ENCODE data around the gene NARF.
"Not testable (repeated sequence)": the region's sequence is repeated elsewhere in the genome, so short reads cannot be mapped to it uniquely, and the experiment has no call there.

NARF gene

DNA sequence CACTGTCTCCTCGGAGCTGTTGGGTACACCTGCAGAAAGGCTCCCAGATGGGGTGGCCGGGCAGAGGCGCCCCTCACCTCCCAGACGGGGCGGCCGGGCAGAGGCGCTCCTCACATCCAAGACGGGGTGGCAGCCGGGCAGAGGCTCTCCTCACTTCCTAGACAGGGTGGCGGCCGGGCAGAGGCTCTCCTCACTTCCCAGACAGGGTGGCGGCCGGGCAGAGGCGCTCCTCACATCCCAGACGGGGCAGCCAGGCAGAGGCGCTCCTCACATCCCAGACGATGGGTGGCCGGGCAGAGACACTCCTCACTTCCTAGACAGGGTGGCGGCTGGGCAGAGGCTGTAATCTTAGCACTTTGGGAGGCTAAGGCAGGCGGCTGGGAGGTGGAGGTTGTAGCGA is 4.8 kb upstream of the NARF start:
- H3K4me3 ChIP-seq (ENCODE audit: low read length); H3K9me3 ChIP-seq (ENCODE audit: control insufficient read depth, low read length); H3K36me3 ChIP-seq (ENCODE audit: control insufficient read depth, insufficient read depth, low read length); H3K27me3 ChIP-seq (ENCODE audit: control insufficient read depth, insufficient read depth, low read length); H3K9ac ChIP-seq (ENCODE audit: low read length): not testable (repeated sequence)
- H3K4me1 ChIP-seq (ENCODE audit: control insufficient read depth, insufficient read depth, low read length), result peaks cover 26% of the 10 kb centered on the region

DNA sequence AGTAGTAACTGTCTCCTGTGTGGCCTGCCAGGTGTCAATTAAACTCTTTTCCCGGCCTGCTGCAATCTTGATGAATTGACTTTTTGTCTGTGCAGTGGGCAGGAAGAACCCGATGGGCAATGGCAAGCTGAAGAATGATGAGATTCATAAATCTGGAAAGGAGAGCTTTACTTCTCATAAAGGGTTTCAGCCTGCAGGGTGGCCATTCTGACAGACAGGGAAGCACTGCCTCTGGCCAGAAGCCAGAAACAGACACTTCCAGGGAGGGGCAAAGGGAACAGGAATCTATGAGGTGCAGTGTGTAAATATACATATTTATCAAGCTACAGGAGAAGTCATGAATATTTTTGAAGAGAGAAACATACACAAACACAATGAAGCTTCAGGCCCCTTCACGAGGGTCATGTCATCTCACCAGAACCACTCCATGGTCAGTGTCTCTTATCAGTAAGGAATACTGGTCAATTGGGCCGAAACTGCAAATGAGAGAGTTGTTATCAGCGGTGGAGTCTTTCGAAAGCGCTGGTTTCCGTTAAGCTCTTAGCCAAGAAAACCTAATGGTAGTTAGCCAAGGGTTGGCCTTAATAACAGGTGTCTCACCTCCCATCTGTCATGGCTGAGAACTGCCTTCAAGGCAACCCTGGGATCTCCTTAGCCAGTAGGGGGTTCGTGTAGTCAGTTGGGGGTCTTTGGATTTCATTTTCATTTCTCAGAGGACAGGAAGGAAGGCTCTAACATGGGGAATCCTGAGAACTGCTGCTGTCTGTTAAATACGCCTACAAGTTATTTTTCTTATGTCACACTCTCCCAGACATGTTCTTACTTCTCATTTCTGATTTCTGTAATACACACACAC is 1.2 kb upstream of the NARF start:
- no peaks in the 10 kb centered on the region for H3K9me3 ChIP-seq (ENCODE audit: control insufficient read depth, low read length)
- H3K4me3 ChIP-seq (ENCODE audit: low read length), result peak overlapping the region; percentile 54
- H3K4me1 ChIP-seq (ENCODE audit: control insufficient read depth, insufficient read depth, low read length), result peaks cover 32% of the 10 kb centered on the region
- H3K9ac ChIP-seq (ENCODE audit: low read length), result peak overlapping the region; percentile 99
- peaks cover under 1% of the 10 kb centered on the region for H3K36me3 ChIP-seq (ENCODE audit: control insufficient read depth, insufficient read depth, low read length)
- no peaks in the 10 kb centered on the region for H3K27me3 ChIP-seq (ENCODE audit: control insufficient read depth, insufficient read depth, low read length)

DNA sequence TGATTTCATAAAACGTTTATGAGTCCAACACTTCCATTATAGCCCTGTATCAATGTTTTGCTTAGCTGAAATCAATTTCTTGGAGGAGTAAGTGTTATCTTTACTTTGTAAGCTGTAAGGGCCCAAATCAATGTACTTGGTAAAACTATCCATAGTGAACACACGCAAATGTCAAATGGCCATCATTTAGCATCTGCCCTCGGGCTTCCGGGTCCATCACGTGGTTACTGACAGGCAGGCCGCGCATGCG is 687 bp upstream of the NARF start:
- peak overlapping the region; percentile 99 for H3K9ac ChIP-seq (ENCODE audit: low read length)
- H3K4me3 ChIP-seq (ENCODE audit: low read length), result peak overlapping the region; percentile 54
- no peaks in the 10 kb centered on the region for H3K9me3 ChIP-seq (ENCODE audit: control insufficient read depth, low read length)
- peaks cover 3% of the 10 kb centered on the region for H3K36me3 ChIP-seq (ENCODE audit: control insufficient read depth, insufficient read depth, low read length)
- H3K27me3 ChIP-seq (ENCODE audit: control insufficient read depth, insufficient read depth, low read length), result no peaks in the 10 kb centered on the region
- peaks cover 38% of the 10 kb centered on the region for H3K4me1 ChIP-seq (ENCODE audit: control insufficient read depth, insufficient read depth, low read length)

DNA sequence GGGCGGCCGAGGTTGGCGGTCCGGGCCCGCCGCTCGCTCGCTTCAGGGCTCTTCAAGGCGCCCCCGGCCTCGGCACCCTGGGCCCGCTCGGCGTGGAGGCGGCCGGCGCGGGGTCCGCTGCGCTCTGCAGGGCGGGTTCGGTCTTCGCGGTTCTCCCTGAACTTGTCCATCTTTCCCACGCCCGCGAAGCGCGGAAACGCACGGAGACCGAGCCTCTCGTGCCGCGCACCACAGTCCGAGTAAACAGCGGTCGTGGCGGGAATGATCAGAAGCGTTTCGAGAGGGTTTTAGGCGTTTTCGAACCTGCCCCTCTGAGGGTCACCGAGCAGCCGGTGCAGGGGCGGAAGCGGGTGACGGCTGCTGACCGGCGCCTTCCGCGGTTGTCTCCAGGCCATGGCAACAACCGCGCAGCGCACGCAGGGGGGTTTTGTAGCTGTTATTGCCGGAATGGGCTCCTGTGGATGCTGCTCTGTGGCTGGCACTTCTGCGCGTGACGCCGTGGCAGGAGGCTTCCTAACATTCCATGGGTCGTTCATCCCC is 414 bp downstream of the NARF start:
- Histone ChIP-seq H3K9ac (ENCODE audit: low read length) (peak overlapping the region; percentile 99), H3K4me3 (ENCODE audit: low read length) (peak overlapping the region; percentile 63), H3K9me3 (ENCODE audit: control insufficient read depth, low read length) (no peaks in the 10 kb centered on the region), H3K4me1 (ENCODE audit: control insufficient read depth, insufficient read depth, low read length) (peaks cover 47% of the 10 kb centered on the region), H3K27me3 (ENCODE audit: control insufficient read depth, insufficient read depth, low read length) (no peaks in the 10 kb centered on the region), H3K36me3 (ENCODE audit: control insufficient read depth, insufficient read depth, low read length) (peaks cover 9% of the 10 kb centered on the region)

DNA sequence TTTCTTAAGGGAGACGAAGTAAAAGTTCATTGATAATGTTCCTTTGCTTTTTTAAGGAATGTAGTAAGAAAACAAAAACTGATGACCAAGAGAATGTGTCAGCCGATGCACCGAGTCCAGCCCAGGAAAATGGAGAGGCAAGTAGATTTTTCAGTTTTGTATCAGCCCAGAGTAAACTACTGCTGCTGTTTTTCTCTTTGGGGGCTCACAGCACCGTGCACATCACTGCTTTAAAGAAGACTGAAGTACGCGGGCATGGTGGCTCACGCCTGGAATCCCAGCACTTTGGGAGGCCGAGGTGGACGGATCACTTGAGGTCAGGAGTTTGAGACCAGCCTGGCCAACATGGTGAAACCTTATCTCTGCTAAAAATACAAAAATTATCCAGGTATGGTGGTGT is 1.4 kb downstream of the NARF start:
- H3K9ac ChIP-seq (ENCODE audit: low read length); H3K9me3 ChIP-seq (ENCODE audit: control insufficient read depth, low read length); H3K4me3 ChIP-seq (ENCODE audit: low read length); H3K27me3 ChIP-seq (ENCODE audit: control insufficient read depth, insufficient read depth, low read length): not testable (repeated sequence)
- H3K36me3 ChIP-seq (ENCODE audit: control insufficient read depth, insufficient read depth, low read length), result peaks cover 15% of the 10 kb centered on the region
- H3K4me1 ChIP-seq (ENCODE audit: control insufficient read depth, insufficient read depth, low read length), result peaks cover 47% of the 10 kb centered on the region

DNA sequence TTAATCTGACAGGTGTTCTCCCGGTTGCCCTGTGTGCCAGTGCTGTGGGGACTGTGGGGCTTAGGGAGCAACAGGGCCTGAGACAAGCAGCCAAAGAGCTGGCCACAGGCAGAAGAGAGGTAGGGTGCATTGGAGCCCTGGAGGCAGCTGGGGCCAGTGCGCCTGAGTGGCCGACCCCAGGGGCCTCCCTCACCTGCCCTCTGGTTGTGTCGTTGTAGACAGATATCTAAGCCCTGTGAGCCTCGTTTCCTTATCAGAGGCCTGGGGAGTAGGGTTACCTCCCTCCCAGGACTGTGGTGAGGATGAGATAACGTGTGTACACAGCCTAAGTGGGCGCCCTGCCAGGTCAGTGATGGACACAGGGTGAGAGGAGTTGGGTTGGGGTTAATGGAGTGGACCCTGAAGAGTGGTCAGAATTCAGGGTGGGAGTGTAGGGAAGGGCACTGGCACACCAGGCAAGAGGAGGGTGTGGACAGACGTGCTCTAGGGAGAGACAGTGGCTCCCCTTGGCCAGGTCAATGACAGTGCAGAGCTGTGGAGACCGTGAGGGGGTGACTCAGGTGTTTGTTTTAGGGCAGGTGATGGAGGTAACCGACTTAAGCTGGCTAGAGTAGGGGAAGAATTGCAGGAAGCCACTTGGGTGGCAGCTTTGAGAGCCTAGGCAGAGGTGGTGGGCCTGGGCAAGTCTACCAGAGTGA is 3.4 kb downstream of the NARF start:
- H3K9me3 ChIP-seq (ENCODE audit: control insufficient read depth, low read length), result no peaks in the 10 kb centered on the region
- no peaks in the 10 kb centered on the region for H3K27me3 ChIP-seq (ENCODE audit: control insufficient read depth, insufficient read depth, low read length)
- peak overlapping the region; percentile 33 for H3K9ac ChIP-seq (ENCODE audit: low read length)
- peaks cover 46% of the 10 kb centered on the region for H3K4me1 ChIP-seq (ENCODE audit: control insufficient read depth, insufficient read depth, low read length)
- peaks cover 22% of the 10 kb centered on the region for H3K36me3 ChIP-seq (ENCODE audit: control insufficient read depth, insufficient read depth, low read length)
- no peak overlapping the region for H3K4me3 ChIP-seq (ENCODE audit: low read length)

DNA sequence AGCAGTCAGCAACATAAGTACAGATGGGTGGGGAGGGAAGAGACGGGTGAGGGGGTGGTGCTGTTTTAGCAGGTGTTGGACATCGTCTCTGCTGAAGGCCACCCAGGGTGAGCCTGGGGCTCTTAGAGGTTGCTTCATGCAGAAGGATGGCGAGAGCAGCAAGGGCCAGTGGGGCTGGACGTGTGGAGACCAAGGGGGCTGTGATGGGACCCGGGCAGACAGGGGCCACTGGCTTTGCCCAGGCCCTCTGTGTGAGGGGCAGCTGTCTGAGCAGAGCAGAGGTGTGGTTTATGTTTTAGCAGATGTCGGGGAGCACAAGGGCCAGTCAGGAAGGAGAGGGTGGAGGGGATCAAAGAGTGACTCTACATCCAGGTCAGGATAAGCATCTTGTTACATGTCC is 4.8 kb downstream of the NARF start:
- H3K9me3 ChIP-seq (ENCODE audit: control insufficient read depth, low read length), result no peaks in the 10 kb centered on the region
- H3K4me3 ChIP-seq (ENCODE audit: low read length), result no peak overlapping the region
- H3K36me3 ChIP-seq (ENCODE audit: control insufficient read depth, insufficient read depth, low read length), result peaks cover 22% of the 10 kb centered on the region
- no peaks in the 10 kb centered on the region for H3K27me3 ChIP-seq (ENCODE audit: control insufficient read depth, insufficient read depth, low read length)
- H3K4me1 ChIP-seq (ENCODE audit: control insufficient read depth, insufficient read depth, low read length), result peaks cover 35% of the 10 kb centered on the region
- no peak overlapping the region for H3K9ac ChIP-seq (ENCODE audit: low read length)

DNA sequence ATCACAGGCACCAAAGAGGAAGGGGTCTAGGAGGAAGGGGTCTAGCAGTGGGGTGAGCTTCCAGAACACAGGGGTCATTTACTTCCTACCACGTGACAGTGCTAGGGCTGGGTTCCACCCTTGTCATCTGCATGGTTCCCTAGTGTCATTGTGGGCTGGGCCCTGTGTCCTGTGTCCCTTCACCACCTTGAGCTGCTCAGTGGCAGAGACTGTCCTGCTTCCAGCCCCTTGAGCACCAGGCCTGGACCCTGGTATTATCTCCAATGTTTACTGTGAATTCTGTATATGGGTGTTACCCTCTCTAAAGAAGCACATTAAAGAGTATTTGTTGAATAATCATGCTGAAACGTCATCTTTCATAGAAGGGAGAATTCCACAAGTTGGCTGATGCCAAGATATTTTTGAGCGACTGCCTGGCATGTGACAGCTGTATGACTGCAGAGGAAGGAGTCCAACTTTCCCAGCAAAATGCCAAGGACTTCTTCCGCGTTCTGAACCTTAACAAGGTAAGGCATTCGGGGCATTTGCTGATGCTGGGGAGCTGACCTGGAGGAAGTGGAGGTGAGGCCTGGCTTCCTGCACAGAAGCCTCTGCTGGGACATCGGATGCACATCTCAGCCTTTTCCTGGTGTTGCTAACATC is 5.5 kb downstream of the NARF start:
- no peaks in the 10 kb centered on the region for H3K27me3 ChIP-seq (ENCODE audit: control insufficient read depth, insufficient read depth, low read length)
- peaks cover 35% of the 10 kb centered on the region for H3K4me1 ChIP-seq (ENCODE audit: control insufficient read depth, insufficient read depth, low read length)
- H3K9ac ChIP-seq (ENCODE audit: low read length), result no peak overlapping the region
- H3K36me3 ChIP-seq (ENCODE audit: control insufficient read depth, insufficient read depth, low read length), result peaks cover 22% of the 10 kb centered on the region
- no peaks in the 10 kb centered on the region for H3K9me3 ChIP-seq (ENCODE audit: control insufficient read depth, low read length)
- no peak overlapping the region for H3K4me3 ChIP-seq (ENCODE audit: low read length)

DNA sequence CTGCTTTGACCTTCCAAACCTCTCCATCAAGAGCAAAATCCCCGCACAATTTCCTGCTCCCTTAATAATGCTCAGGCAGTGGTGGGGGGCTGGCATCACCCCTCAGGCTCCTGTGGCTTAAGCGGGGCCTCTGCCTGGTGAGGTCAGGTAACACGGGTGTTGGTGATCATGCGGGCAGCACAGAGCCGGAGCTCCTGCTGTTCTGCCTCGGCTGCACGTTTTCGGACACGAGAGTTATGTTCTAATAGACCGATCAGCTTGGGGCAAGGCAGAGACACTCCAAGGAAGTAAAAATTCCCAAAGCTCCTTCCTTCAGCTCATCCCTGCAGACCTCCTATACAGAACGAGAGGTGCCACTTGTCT is 6.0 kb downstream of the NARF start:
- Histone ChIP-seq H3K9me3 (ENCODE audit: control insufficient read depth, low read length) (no peaks in the 10 kb centered on the region), H3K27me3 (ENCODE audit: control insufficient read depth, insufficient read depth, low read length) (no peaks in the 10 kb centered on the region), H3K36me3 (ENCODE audit: control insufficient read depth, insufficient read depth, low read length) (peaks cover 22% of the 10 kb centered on the region), H3K9ac (ENCODE audit: low read length) (no peak overlapping the region), H3K4me3 (ENCODE audit: low read length) (no peak overlapping the region), H3K4me1 (ENCODE audit: control insufficient read depth, insufficient read depth, low read length) (peaks cover 34% of the 10 kb centered on the region)

DNA sequence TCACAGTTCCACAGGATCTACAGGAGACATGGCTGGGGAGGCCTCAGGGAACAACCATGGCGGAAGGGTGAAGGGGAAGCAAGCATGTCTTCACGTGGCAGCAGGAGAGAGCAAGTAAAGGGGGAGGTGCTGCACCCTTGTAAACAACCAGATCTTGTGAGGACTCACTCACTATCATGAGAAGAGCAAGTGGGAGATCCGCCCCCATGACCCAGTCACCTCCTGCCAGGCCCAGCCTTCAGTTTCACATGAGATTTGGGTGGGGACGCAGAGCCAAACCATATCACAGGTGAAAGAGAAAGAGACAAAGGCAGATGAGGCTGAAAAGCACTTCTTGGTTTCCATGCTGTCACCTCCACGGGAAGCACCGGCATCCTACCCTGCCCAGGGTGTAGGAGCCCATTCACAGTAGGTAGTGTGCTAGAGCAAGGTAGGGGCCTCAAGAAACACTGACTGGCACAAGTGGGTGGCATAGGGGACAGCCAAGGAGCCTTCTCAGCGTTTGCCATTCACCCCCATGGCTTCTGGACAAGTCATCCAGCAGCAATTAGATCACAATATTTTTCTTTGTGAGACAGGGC is 6.6 kb downstream of the NARF start:
- Histone ChIP-seq H3K36me3 (ENCODE audit: control insufficient read depth, insufficient read depth, low read length) (peaks cover 22% of the 10 kb centered on the region), H3K4me3 (ENCODE audit: low read length) (no peak overlapping the region)

DNA sequence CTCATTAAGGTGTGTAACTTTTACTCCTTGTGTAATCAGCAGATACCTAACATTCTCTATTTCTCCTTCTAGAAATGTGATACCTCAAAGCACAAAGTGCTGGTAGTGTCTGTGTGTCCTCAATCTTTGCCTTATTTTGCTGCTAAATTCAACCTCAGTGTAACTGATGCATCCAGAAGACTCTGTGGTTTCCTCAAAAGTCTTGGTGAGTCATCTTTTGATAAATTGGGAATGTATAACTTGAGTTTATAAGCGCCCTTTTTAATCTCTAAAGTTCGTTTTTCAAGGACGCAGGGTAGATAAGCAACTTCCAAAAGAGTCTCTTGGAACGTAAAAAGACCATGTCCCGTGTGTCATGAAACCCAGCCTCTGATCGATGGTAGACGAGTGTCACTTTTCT is 10.2 kb downstream of the NARF start:
- Histone ChIP-seq H3K9me3 (ENCODE audit: control insufficient read depth, low read length) (no peaks in the 10 kb centered on the region), H3K4me3 (ENCODE audit: low read length) (no peak overlapping the region), H3K9ac (ENCODE audit: low read length) (no peak overlapping the region), H3K4me1 (ENCODE audit: control insufficient read depth, insufficient read depth, low read length) (peaks cover 3% of the 10 kb centered on the region), H3K36me3 (ENCODE audit: control insufficient read depth, insufficient read depth, low read length) (peaks cover 15% of the 10 kb centered on the region), H3K27me3 (ENCODE audit: control insufficient read depth, insufficient read depth, low read length) (no peaks in the 10 kb centered on the region)

More for the DNA sequence above, 6.6 kb downstream of the NARF start:
- no peaks in the 10 kb centered on the region for H3K9me3 ChIP-seq (ENCODE audit: control insufficient read depth, low read length)
- H3K27me3 ChIP-seq (ENCODE audit: control insufficient read depth, insufficient read depth, low read length), result no peaks in the 10 kb centered on the region
- H3K9ac ChIP-seq (ENCODE audit: low read length), result no peak overlapping the region
- peaks cover 29% of the 10 kb centered on the region for H3K4me1 ChIP-seq (ENCODE audit: control insufficient read depth, insufficient read depth, low read length)

DNA sequence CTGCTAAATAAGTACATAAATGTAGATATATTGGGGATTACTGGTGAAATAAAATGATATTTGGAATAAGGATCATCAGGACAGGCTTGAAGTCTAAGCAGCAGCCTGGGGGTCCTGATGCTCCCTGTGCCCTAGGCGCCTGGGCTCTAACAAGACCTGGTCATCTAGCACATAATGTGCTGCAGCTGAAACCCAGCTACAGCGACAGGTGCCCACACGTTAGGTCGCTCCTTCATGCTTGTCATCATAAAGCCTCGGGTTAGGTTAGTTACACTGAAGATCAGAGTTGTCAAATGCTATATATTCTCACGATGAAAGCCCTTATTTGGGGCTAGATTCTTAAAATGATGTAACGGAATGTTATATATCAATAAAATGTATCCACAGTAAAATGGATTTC is 11.5 kb downstream of the NARF start:
- Histone ChIP-seq H3K4me1 (ENCODE audit: control insufficient read depth, insufficient read depth, low read length) (no peaks in the 10 kb centered on the region), H3K9ac (ENCODE audit: low read length) (no peak overlapping the region), H3K4me3 (ENCODE audit: low read length) (no peak overlapping the region), H3K36me3 (ENCODE audit: control insufficient read depth, insufficient read depth, low read length) (peaks cover 6% of the 10 kb centered on the region), H3K27me3 (ENCODE audit: control insufficient read depth, insufficient read depth, low read length) (no peaks in the 10 kb centered on the region), H3K9me3 (ENCODE audit: control insufficient read depth, low read length) (no peaks in the 10 kb centered on the region)
